ENCODE results near the gene HDGF.

Gene HDGF

DNA sequence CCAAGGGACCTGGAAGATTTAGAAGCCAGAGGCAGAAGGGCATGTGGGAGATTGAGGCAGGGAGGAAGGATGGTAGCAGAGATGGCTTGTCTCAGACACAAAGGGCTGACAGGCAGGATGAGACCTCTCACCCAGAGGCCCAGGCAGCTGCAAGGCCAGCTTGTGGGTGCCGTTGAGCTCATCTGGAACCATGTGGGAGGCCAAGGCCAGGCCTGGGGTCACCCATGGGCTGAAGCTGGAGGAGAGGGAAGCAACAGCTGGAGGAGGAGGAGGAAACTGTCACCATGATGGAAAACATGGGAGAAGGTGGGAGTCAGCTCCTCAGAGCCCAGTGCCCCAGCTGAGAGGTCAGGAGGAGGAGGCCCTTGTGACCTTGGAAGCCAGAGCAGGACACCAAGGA lies 52.5 kb downstream of the HDGF start:
- DNase-seq (ENCODE audit: low spot score), result no peak

DNA sequence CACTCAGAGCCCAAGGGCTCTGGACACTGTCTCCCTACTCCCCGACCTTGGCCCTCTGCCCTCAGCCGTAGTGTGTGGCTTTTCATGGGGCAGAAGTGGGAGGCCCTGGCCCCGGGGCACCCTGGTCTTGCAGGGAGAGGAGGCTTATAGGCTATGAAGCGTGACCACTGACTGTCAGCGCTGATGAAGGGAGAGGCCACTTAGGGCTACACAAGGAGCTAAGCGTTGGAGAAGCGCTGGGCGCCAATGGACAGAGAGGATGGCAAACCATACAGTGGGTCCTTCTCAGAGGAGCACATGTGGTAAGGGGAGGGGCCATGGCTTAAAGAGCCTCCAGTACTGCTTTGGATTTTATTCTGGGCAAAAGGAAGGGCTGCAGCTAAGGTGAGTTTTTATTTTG lies 54.0 kb downstream of the HDGF start:
- DNase-seq (ENCODE audit: low spot score), result no peak

DNA sequence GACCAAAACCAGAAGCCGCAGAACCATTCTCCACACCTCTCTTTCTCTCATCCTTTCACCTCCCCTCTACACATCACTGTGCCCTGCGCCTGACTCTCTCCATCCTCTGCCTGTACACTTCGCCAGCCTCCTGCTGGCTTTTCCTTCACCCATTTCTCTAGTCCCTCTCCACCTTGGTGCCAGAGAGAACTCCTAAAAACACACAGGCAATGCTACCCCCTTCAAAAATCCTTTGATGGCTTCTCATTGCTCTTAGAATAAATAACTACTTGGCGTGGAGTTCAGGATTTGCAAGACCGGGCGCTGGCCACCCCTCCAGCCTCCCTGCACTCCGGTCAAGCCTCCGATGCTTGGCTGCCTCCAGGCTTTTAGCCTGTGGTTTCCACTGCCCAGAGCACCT lies 54.7 kb downstream of the HDGF start:
- no peak for DNase-seq (ENCODE audit: low spot score)

DNA sequence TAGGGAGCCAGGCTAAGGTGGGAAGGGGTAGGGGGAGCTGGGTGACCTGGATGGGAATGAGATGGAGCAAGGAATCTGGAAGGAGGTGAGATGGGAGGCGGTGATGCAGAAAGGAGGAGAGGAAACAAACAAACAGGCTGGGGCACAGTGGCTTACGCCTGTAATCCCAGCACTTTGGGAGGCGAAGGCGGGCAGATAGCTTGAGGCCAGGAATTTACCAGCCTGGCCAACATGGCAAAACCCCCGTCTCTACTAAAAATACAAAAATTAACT lies 56.8 kb downstream of the HDGF start:
- DNase-seq (ENCODE audit: low spot score), result no peak

DNA sequence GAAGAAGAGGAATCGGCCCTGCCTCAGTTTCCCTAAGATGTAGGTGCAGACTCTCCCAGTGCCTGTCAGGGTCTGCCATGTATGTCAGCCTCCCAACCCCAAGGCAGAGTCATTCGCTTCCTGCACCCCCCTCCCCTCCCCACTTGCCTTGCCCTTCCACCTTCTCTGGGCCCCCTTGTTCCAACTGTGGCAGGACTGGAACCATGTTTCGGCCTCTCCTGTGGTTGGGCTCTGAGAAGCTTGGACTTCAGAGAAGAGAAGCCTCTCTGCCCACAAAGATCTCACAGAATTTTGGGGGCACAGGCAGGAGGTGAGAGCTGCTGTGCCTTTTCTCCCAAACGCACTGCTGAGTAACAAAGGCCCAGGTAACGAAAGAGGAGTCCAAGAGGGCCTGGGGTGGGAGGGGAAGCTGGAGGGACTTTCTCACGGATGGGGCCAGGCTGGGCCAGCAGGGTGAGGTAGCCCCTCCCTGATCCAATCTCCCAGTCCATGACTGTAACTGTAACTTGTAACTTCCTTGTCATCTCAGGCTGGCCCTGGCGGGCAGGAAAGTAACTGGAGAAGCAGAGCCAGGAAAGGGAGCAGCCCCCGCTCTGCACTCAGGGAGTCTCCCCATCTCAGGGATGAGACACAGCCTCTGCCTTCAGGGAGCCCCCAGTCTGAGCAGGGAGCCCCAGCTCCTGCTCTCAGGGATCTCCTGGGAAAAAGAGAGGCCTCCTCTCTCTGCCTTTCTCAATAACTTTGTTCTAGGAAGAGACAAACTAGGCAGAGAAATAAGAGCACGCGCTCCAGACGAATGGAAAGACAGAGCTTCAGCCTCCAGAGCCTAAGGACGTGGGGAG lies 57.4 kb downstream of the HDGF start:
- DNase-seq (ENCODE audit: low spot score), result no peak

DNA sequence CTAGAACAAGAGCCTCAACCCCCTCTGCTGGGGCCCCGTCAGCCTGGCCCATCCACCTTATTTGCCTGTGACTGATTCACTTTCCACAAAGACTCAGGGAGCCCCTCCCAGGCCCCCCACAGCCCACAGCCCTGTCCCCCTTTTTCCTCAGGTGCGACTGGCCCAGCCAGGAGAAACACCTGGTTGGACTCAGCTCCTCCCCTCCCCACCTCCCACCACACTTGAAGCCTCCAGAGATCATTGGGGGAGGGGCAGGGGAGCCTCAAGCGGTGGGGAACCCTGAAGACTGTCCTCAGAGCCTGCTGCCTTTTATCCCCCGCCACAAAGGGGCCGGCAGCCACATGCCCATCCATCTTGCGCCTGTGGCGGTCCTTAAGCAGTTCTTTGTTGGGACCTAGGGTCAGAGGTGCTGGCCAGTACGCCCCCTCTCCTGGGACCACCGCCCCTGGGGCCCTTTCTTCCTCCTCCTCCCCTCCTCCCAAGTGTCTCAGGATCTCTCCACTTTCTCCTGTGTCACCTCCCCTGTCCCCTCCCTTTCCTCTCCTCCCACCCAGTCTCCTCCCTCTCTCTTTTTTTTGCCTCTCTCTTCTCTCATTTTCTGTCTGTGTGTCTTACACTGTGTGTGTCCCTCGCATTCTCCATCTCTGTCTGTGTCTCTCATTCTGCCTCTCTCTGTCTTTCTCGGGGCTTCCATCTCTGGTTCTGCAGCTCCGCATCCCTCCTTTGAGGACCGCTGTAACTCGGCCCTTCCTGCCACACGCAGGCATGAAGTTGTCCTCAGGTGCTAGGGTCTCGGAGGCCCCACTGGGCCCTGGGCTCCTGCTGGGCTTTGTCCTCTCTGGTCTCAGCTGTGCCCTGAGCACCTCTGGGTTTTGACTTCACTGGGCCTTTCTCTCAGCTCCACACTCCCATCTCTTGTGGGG lies 58.3 kb downstream of the HDGF start:
- no peak for DNase-seq (ENCODE audit: low spot score)

DNA sequence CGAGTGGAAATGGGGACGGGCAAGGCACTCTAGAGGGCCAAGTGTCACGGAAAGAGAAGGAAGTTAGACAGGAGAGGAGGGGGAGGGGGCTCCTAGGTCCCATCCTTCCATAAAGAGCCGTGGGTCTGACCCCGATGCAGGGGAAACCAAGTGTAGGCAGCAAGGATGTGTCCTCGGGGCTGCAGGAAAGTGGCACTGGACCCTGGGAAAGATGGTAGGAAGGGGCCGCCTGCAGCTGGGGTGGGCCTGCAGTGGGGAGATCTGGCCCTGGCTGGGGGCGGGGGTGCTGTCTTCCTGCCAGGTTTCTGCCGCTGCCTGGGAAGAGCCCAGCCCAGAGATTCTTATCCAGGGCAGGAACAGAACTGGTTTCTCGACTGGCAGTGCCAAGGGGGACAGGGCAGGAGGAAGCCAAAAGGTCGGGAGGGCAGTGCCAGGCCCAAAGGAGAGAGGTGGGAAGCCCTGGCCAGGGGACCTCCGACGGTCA lies 59.0 kb downstream of the HDGF start:
- no peak for DNase-seq (ENCODE audit: low spot score)
